H1 (cell line): ENCODE data around the gene WRAP73. TPM values are rescaled to one million over a fixed set of nuclear protein-coding genes. Genes with fewer than 3 reads are reported as not detected.
A peak's percentile ranks its signal among the peaks of the same experiment; 100 is the strongest.

ENCODE experiments used
- CTCF ChIA-PET: fragments of 300-600 bp; sonication (Branson Sonifier 250); formaldehyde crosslinking; loops from one replicate; lab custom pipeline; 2021; ENCODE audit not compliant: partially characterized antibody; lab: Charles Lee
- POLR2A ChIA-PET: fragments of 300-600 bp; sonication (Branson Sonifier 250); formaldehyde crosslinking; loops from one replicate; lab custom pipeline; 2021; ENCODE audit warnings: inconsistent platforms; ENCODE audit not compliant: partially characterized antibody; lab: Charles Lee
- DNase-seq, 2 experiments: peaks; one replicate each; pipeline versions ENCODE4 v3.0.0 to v3.0.0-alpha.2; 2010 to 2022; ENCODE audit warnings: low spot score in 2 of 2, low read depth in 1 of 2, mixed read lengths in 1 of 2
- FAIRE-seq: peaks from 2 replicates; lab custom pipeline; 2011; peaks lifted over from hg19 to GRCh38; lab: Jason Lieb, UNC
- H2AFZ ChIP-seq: 2 replicates; pipeline ENCODE4 v1.8.1; 2012; ENCODE audit warnings: low read length, inconsistent platforms
- H2AK5ac ChIP-seq: 2 replicates; pipeline ENCODE4 v1.6.1; 2013; ENCODE audit warnings: low read depth, low read length
- H2BK120ac ChIP-seq: replicated peaks from 2 replicates; pipeline ENCODE3; 2013; ENCODE audit warnings: low read depth, low read length, inconsistent platforms
- H2BK12ac ChIP-seq: 2 replicates; pipeline ENCODE4 v1.6.1; 2013; ENCODE audit warnings: low read depth, low read length
- H2BK15ac ChIP-seq: 2 replicates; pipeline ENCODE4 v1.6.1; 2013; ENCODE audit warnings: low read length
- H2BK20ac ChIP-seq: 2 replicates; pipeline ENCODE4 v1.6.1; 2013; ENCODE audit warnings: low read length
- H2BK5ac ChIP-seq: 2 replicates; pipeline ENCODE4 v1.6.1; 2013; ENCODE audit warnings: low read depth, low read length
- H3K14ac ChIP-seq: 2 replicates; pipeline ENCODE4 v1.6.1; 2013; ENCODE audit warnings: inconsistent platforms; ENCODE audit not compliant: insufficient read length
- H3K18ac ChIP-seq: 2 replicates; pipeline ENCODE4 v1.6.1; 2013; ENCODE audit warnings: low read length; ENCODE audit errors: extremely low read depth
- H3K23ac ChIP-seq: 2 replicates; pipeline ENCODE4 v1.6.1; 2013; ENCODE audit warnings: inconsistent platforms; ENCODE audit not compliant: insufficient read length
- H3K23me2 ChIP-seq: 2 replicates; pipeline ENCODE4 v1.6.1; 2013; ENCODE audit warnings: low read depth, low read length
- H3K27ac ChIP-seq: 2 replicates; pipeline ENCODE4 v1.6.1; 2011; ENCODE audit warnings: low read depth, low read length, inconsistent platforms
- H3K27me3 ChIP-seq, 4 experiments: replicated peaks in 1 of 4; 1 replicate in 1 of 4; 2 replicates in 3 of 4; pipeline versions ENCODE4 v1.6.1 to v1.8.1; 2011 to 2013; ENCODE audit warnings: low read length in 3 of 4, mild to moderate bottlenecking in 3 of 4, inconsistent platforms in 2 of 4, mixed read lengths in 2 of 4, moderate library complexity in 1 of 4; ENCODE audit not compliant: control insufficient read depth in 3 of 4, insufficient read depth in 3 of 4; ENCODE audit errors: extremely low read depth in 1 of 4
- H3K36me3 ChIP-seq, 4 experiments: 2 replicates each; pipeline versions ENCODE4 v1.6.1 to v1.8.1; 2011 to 2013; ENCODE audit warnings: mild to moderate bottlenecking in 4 of 4, low read length in 3 of 4, moderate library complexity in 2 of 4, control low read depth in 1 of 4, inconsistent platforms in 1 of 4; ENCODE audit not compliant: insufficient read depth in 4 of 4, control insufficient read depth in 2 of 4
- H3K4ac ChIP-seq: replicated peaks from 2 replicates; pipeline ENCODE3; 2013; ENCODE audit warnings: low read length, low read depth, mixed read lengths, inconsistent platforms; ENCODE audit not compliant: insufficient read length
- H3K4me1 ChIP-seq, 4 experiments: replicated peaks in 1 of 4; 1 replicate in 1 of 4; 2 replicates in 3 of 4; pipeline versions ENCODE4 v1.6.1 to v1.8.1; 2011 to 2013; ENCODE audit warnings: low read length in 3 of 4, inconsistent platforms in 2 of 4, mixed read lengths in 1 of 4; ENCODE audit not compliant: insufficient read depth in 4 of 4, control insufficient read depth in 3 of 4
- H3K4me2 ChIP-seq, 2 experiments: 2 replicates each; pipeline versions ENCODE4 v1.6.1 to v1.8.1; 2011 to 2013; ENCODE audit warnings: low read depth in 2 of 2, low read length in 2 of 2, control low read depth in 1 of 2, inconsistent platforms in 1 of 2, mild to moderate bottlenecking in 1 of 2; ENCODE audit not compliant: insufficient read depth in 1 of 2
- H3K4me3 ChIP-seq, 4 experiments: fragments of 200-600, 300-600 bp in 1 of 4; sonication (generic), shearing (Covaris generic), sonication (Bioruptor Twin) in 1 of 4; 2 replicates each; pipeline versions ENCODE4 v1.5.1 to v1.8.1; 2011 to 2016; ENCODE audit warnings: low read length in 4 of 4, low read depth in 3 of 4, control low read depth in 2 of 4, inconsistent platforms in 2 of 4, mild to moderate bottlenecking in 2 of 4, mixed read lengths in 1 of 4, moderate library complexity in 1 of 4; ENCODE audit not compliant: insufficient read depth in 2 of 4; ENCODE audit errors: extremely low read depth in 1 of 4
- H3K56ac ChIP-seq: replicated peaks from 2 replicates; pipeline ENCODE3; 2013; ENCODE audit warnings: low read depth, mild to moderate bottlenecking, mixed read lengths, low read length, inconsistent platforms; ENCODE audit not compliant: insufficient read length
- H3K79me1 ChIP-seq: 2 replicates; pipeline ENCODE4 v1.6.1; 2013; ENCODE audit warnings: low read depth, low read length, control low read depth
- H3K79me2 ChIP-seq, 2 experiments: 2 replicates each; pipeline versions ENCODE4 v1.6.1 to v1.8.1; 2012 to 2013; ENCODE audit warnings: low read length in 2 of 2, mild to moderate bottlenecking in 2 of 2, inconsistent platforms in 1 of 2; ENCODE audit not compliant: insufficient read depth in 2 of 2, control insufficient read depth in 1 of 2
- H3K9ac ChIP-seq, 4 experiments: replicated peaks in 1 of 4; 1 replicate in 1 of 4; 2 replicates in 3 of 4; pipeline versions ENCODE4 v1.6.1 to v1.8.1; 2011 to 2013; ENCODE audit warnings: low read depth in 3 of 4, low read length in 3 of 4, control low read depth in 2 of 4, mild to moderate bottlenecking in 2 of 4, moderate library complexity in 2 of 4, inconsistent platforms in 1 of 4; ENCODE audit errors: extremely low read depth in 1 of 4
- H3K9me3 ChIP-seq, 2 experiments: 2 replicates each; pipeline versions ENCODE4 v1.6.1 to v1.8.1; 2012 to 2013; ENCODE audit warnings: mild to moderate bottlenecking in 2 of 2, moderate library complexity in 2 of 2, control low read depth in 1 of 2, inconsistent platforms in 1 of 2, low read depth in 1 of 2, low read length in 1 of 2, mixed read lengths in 1 of 2; ENCODE audit not compliant: insufficient read depth in 2 of 2
- H4K20me1 ChIP-seq, 2 experiments: replicated peaks in 1 of 2; 2 replicates each; pipeline versions ENCODE3 to v1.8.1; 2011 to 2013; ENCODE audit warnings: inconsistent platforms in 2 of 2, low read length in 2 of 2, mild to moderate bottlenecking in 1 of 2; ENCODE audit not compliant: insufficient read depth in 2 of 2, control insufficient read depth in 1 of 2
- H4K5ac ChIP-seq: 2 replicates; pipeline ENCODE4 v1.6.1; 2013; ENCODE audit warnings: low read length, low read depth, mixed read lengths, inconsistent platforms; ENCODE audit not compliant: insufficient read length
- H4K8ac ChIP-seq: 2 replicates; pipeline ENCODE4 v1.8.0; 2013; ENCODE audit warnings: mild to moderate bottlenecking, moderate library complexity, low read length, inconsistent platforms; ENCODE audit not compliant: insufficient read depth; ENCODE audit errors: extremely low read depth
- H4K91ac ChIP-seq: replicated peaks from 2 replicates; pipeline ENCODE3; 2013; ENCODE audit warnings: low read length, mixed read lengths, inconsistent platforms; ENCODE audit not compliant: insufficient read length
- CREB1 ChIP-seq: IDR thresholded peaks from 2 replicates; pipeline ENCODE4 v1.6.1; 2012; ENCODE audit warnings: inconsistent platforms
- FOSL1 ChIP-seq: IDR thresholded peaks from 2 replicates; pipeline ENCODE4 v1.6.1; 2011; ENCODE audit warnings: mild to moderate bottlenecking, low read depth, low read length, moderate library complexity; ENCODE audit not compliant: insufficient read depth
- HDAC6 ChIP-seq: IDR thresholded peaks from one replicate; pipeline ENCODE4 v1.7.1; 2012; ENCODE audit warnings: low read depth, mild to moderate bottlenecking, inconsistent platforms, low read length, moderate library complexity
- NANOG ChIP-seq: IDR thresholded peaks from 2 replicates; pipeline ENCODE4 v1.6.1; 2011; ENCODE audit warnings: low read length, low read depth, mild to moderate bottlenecking, inconsistent platforms; ENCODE audit not compliant: insufficient read depth, poor library complexity, severe bottlenecking
- TAF7 ChIP-seq: optimal IDR thresholded peaks from 2 replicates; pipeline ENCODE3; 2011; ENCODE audit warnings: low read depth, mild to moderate bottlenecking, inconsistent platforms, low read length, moderate library complexity, borderline replicate concordance
- WGBS, 2 experiments: shearing (Covaris generic) in 1 of 2; methylation state at CpG; one replicate each; pipeline versions ENCODE4 v1.1.6 to v1.1.7; 2013 to 2015; ENCODE audit warnings: low lambda C conversion rate in 2 of 2, mixed read lengths in 2 of 2, inconsistent platforms in 1 of 2, low coverage in 1 of 2, missing lambda C conversion rate in 1 of 2; ENCODE audit not compliant: insufficient replicate concordance in 2 of 2, insufficient coverage in 1 of 2, insufficient read length in 1 of 2; ENCODE audit errors: extremely low coverage in 1 of 2, missing lambda C conversion rate in 1 of 2; 5-methylcytosine and 5-hydroxymethylcytosine counted together
- polyA plus RNA-seq, 7 experiments: library from polyadenylated mRNA; depleted of rRNA in 3 of 7; stranded (reverse) in 5 of 7; unstranded in 2 of 7; fragments of >200 nt in 5 of 7; fragments of 200-250 nt in 2 of 7; gene quantifications; 1 replicate in 5 of 7; 2 replicates in 1 of 7; 4 replicates in 1 of 7; pipeline versions ENCODE4 v1.2.1 to v1.2.3, GENCODE V29; 2011 to 2013; ENCODE audit warnings: missing spikeins in 2 of 7, mixed read lengths in 2 of 7
- total RNA-seq: library from RNA; stranded (reverse); fragmentation: NEBNext Ultra II Directional; extraction: Animal tissue kit (Norgen Biotek cat#: 25700); gene quantifications from 2 replicates; pipeline ENCODE4 v1.2.1, GENCODE V29; 2021

WRAP73 gene
- total and polyA plus RNA-seq, 2 of the 8 experiments (the other 6 are each of a cell fraction or from before 2014, with no cell fraction given) = 30.3 to 50.7 TPM

- no peak for DNase-seq
- CTCF ChIA-PET = interaction anchor here (0.8 to 2.5 kb wide), 7 partner anchors 9 to 201 kb away, joined by 3 to 11 read pairs (median 3); no protein-coding TSS in a partner anchor
- H3K9ac ChIP-seq = no peak overlapping the region
These were observed 16.4 kb downstream of the WRAP73 start for GRCh38 chr1:3633344-3634058.

More at GRCh38 chr1:3633344-3634058, 16.4 kb downstream of the WRAP73 start:
- Histone ChIP-seq H3K23ac (no peak overlapping the region), H3K27me3 (no peaks in the 10 kb centered on the region), H3K56ac (no peak overlapping the region), H4K8ac (no peak overlapping the region; the same call in 1 of the 2 replicates), H2BK15ac (no peak overlapping the region), H3K79me2 (no peaks in the 10 kb centered on the region), H2AFZ (no peak overlapping the region), H4K20me1 (peaks cover 4 to 11% of the 10 kb centered on the region in 2 experiments), H3K4me2 (no peak overlapping the region), H3K9me3 (no peaks in the 10 kb centered on the region), H3K79me1 (no peaks in the 10 kb centered on the region), H2AK5ac (no peak overlapping the region), H3K36me3 (peaks cover 6 to 42% (median 12%) of the 10 kb centered on the region in 4 experiments), H3K23me2 (no peaks in the 10 kb centered on the region), H2BK120ac (no peak overlapping the region), H4K5ac (no peak overlapping the region), H3K27ac (no peak overlapping the region), H3K4me3 (no peak overlapping the region), H2BK20ac (no peak overlapping the region), H3K4ac (no peak overlapping the region), H4K91ac (no peak overlapping the region), H2BK12ac (0 out of 2 replicates have a peak overlapping the region, but pooled peaks have one; percentile 39), H2BK5ac (no peak overlapping the region), H3K14ac (no peak overlapping the region), H3K4me1 (peaks cover 0 to 10% (median 2%) of the 10 kb centered on the region in 4 experiments; a peak in 3 of 7 replicates), H3K18ac (no peak overlapping the region)
- TF ChIP-seq HDAC6 (no peak), FOSL1 (no peak), CREB1 (no peak), NANOG (no peak), TAF7 (no peak)
- FAIRE-seq = no peak
- POLR2A ChIA-PET = interaction anchor here (1.1 to 1.6 kb wide), 3 partner anchors 10 to 176 kb away, joined by 3 to 5 read pairs (median 3); no protein-coding TSS in a partner anchor
- WGBS, 2 experiments = 95% methylated on average over 28 of the region's 28 CpGs; no CpG with 5 or more reads in 1 of the 2 experiments
